ENCODE data around the gene SPATA1.

DNA sequence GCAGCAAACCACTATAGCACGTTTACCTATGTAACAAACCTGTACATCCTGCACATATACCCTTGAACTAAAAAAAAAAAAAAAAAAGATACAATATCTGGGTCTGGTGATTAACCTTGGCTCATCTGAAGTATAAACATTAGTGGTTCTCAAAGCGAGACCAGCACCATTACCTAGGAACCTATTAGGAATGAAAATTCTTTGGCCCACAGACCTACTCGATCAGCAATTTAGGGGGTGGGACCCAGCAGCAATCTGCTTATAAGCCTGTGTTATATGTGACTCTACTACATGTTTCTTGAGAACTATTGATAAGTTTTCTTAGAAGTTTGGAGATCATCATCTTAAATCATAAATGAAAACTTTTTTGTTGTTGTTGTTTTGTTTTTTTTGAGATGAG, 9.7 kb upstream of the SPATA1 start:
- TF ChIP-seq, protein P1, sequence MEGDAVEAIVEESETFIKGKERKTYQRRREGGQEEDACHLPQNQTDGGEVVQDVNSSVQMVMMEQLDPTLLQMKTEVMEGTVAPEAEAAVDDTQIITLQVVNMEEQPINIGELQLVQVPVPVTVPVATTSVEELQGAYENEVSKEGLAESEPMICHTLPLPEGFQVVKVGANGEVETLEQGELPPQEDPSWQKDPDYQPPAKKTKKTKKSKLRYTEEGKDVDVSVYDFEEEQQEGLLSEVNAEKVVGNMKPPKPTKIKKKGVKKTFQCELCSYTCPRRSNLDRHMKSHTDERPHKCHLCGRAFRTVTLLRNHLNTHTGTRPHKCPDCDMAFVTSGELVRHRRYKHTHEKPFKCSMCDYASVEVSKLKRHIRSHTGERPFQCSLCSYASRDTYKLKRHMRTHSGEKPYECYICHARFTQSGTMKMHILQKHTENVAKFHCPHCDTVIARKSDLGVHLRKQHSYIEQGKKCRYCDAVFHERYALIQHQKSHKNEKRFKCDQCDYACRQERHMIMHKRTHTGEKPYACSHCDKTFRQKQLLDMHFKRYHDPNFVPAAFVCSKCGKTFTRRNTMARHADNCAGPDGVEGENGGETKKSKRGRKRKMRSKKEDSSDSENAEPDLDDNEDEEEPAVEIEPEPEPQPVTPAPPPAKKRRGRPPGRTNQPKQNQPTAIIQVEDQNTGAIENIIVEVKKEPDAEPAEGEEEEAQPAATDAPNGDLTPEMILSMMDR (conservative IDR thresholded peaks at IDR 0.05; ENCODE audit: low read length): no peak
- TF ChIP-seq EZH2phosphoT487 (IDR thresholded peaks at IDR 0.05; ENCODE audit: borderline replicate concordance): no peak

All from Loucy (cell line).